Measurements from ENCODE around the gene HS3ST5. TPM values are rescaled to one million over a fixed set of nuclear protein-coding genes. Genes with fewer than 3 reads are reported as not detected.
A peak's percentile ranks its signal among the peaks of the same experiment; 100 is the strongest.

HS3ST5 gene
- total and polyA plus RNA-seq, 8 donors, result 0.05 to 2.2 TPM; not detected in 6

DNA sequence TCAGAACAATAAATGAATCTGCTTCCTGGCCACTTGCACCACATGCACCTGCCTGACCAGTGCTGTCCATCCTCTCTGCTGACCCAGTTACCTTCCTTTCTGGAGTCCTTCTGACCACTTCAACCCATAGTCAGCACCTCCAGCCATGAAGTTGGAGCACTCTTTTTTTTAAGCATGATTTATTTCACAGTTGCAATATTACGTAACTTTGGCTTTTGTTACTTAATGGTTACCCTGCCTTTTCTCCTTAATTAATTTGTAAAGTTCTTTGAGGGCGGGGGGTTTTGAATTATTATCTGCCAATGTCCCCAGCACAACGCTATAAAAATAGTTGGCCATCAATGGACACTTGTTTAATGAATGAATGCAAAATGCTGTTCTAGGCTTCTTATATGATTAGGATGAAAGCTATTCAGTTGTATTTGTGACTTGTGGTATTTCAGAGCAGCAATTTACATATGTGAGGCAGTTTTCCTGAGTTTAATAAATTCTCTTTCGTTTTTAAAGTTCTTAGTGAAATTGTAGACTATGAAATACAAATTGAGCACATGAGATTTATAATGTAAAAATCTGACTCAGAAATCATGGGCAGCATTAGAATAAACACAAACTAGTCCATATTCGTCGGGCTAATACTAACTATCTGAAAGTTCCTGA, 180.0 kb downstream of the HS3ST5 start:
- TF ChIP-seq EP300 (IDR thresholded peaks at IDR 0.05) (no peak), POLR2A (IDR thresholded peaks at IDR 0.05) (no peak), POLR2AphosphoS5 (IDR thresholded peaks at IDR 0.05) (no peak)
- TF ChIP-seq, protein P1, sequence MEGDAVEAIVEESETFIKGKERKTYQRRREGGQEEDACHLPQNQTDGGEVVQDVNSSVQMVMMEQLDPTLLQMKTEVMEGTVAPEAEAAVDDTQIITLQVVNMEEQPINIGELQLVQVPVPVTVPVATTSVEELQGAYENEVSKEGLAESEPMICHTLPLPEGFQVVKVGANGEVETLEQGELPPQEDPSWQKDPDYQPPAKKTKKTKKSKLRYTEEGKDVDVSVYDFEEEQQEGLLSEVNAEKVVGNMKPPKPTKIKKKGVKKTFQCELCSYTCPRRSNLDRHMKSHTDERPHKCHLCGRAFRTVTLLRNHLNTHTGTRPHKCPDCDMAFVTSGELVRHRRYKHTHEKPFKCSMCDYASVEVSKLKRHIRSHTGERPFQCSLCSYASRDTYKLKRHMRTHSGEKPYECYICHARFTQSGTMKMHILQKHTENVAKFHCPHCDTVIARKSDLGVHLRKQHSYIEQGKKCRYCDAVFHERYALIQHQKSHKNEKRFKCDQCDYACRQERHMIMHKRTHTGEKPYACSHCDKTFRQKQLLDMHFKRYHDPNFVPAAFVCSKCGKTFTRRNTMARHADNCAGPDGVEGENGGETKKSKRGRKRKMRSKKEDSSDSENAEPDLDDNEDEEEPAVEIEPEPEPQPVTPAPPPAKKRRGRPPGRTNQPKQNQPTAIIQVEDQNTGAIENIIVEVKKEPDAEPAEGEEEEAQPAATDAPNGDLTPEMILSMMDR (IDR thresholded peaks at IDR 0.05), result no peak
- Histone ChIP-seq H3K4me1 (peaks cover 0 to 29% (median 10%) of the 10 kb centered on the region in 4 donors), H3K36me3 (no peaks in the 10 kb centered on the region), H3K27me3 (no peaks in the 10 kb centered on the region), H3K27ac (no peak overlapping the region), H3K4me3 (no peak overlapping the region), H3K9me3 (no peaks in the 10 kb centered on the region)
- no peak for DNase-seq
- 73 to 88% (median 84%) methylated on average over 6 of the region's 6 CpGs for WGBS, 5 donors
- intact Hi-C loops (cut with DNase I; ENCODE audit: low total_unique reads), result no loop called here

DNA sequence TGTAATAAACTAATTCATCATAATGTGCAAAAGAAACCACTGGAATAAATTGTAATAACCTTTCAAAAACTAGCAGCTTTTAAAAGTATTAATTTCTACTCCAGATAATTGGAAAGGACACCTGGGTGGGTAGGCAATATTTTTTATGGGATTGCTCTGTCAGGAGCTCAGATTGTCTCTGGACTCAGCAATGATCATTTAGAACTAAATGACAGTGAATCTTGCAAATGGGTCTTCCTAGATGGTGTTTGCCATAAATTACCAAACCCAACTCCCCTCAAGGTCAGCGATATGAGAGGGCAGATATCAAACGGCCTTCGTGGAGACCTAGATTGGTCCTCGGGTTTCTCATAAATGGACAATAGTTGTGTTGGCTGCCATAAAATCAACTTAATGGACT, 181.9 kb downstream of the HS3ST5 start:
- Histone ChIP-seq H3K9me3 (no peaks in the 10 kb centered on the region), H3K4me3 (no peak overlapping the region), H3K27me3 (no peaks in the 10 kb centered on the region), H3K27ac (no peak overlapping the region), H3K36me3 (no peaks in the 10 kb centered on the region), H3K4me1 (peaks cover 0 to 29% (median 8%) of the 10 kb centered on the region in 4 donors)
- WGBS, 5 donors, result 83 to 97% (median 91%) methylated on average over 4 of the region's 4 CpGs
- intact Hi-C loops (cut with DNase I; ENCODE audit: low total_unique reads), result no loop called here
- TF ChIP-seq POLR2AphosphoS5 (IDR thresholded peaks at IDR 0.05) (no peak), POLR2A (IDR thresholded peaks at IDR 0.05) (no peak), EP300 (IDR thresholded peaks at IDR 0.05) (no peak)
- TF ChIP-seq, protein P1 (IDR thresholded peaks at IDR 0.05), result no peak
- DNase-seq, result no peak

DNA sequence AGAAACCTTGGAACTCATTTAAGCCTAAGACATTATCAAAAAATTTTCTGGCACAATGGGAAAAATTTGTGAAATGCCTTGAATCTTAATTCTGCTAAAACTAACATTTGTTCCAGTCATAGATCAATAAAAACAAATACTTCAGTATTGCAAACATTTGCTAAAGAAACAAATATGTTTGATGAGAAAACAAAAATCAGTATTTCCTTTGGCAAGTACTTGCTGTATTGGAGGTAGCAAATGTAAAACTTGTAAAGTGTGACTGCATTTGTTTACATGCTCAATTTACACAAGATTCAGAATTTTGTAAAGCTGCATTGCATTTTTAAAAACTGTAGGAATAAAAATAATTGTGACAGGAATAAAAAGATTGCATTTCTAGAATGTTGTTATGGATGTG, 183.1 kb downstream of the HS3ST5 start:
- H3K27ac ChIP-seq, result no peak overlapping the region
- TF ChIP-seq, protein P1 (IDR thresholded peaks at IDR 0.05), result no peak
- TF ChIP-seq POLR2A (IDR thresholded peaks at IDR 0.05) (no peak), EP300 (IDR thresholded peaks at IDR 0.05) (no peak), POLR2AphosphoS5 (IDR thresholded peaks at IDR 0.05) (no peak)
- peaks cover 0 to 29% (median 8%) of the 10 kb centered on the region in 4 donors for H3K4me1 ChIP-seq
- H3K27me3 ChIP-seq, result no peaks in the 10 kb centered on the region
- DNase-seq, result no peak
- no peaks in the 10 kb centered on the region for H3K36me3 ChIP-seq
- intact Hi-C loops (cut with DNase I; ENCODE audit: low total_unique reads), result no loop called here
- no peaks in the 10 kb centered on the region for H3K9me3 ChIP-seq
- no peak overlapping the region for H3K4me3 ChIP-seq

DNA sequence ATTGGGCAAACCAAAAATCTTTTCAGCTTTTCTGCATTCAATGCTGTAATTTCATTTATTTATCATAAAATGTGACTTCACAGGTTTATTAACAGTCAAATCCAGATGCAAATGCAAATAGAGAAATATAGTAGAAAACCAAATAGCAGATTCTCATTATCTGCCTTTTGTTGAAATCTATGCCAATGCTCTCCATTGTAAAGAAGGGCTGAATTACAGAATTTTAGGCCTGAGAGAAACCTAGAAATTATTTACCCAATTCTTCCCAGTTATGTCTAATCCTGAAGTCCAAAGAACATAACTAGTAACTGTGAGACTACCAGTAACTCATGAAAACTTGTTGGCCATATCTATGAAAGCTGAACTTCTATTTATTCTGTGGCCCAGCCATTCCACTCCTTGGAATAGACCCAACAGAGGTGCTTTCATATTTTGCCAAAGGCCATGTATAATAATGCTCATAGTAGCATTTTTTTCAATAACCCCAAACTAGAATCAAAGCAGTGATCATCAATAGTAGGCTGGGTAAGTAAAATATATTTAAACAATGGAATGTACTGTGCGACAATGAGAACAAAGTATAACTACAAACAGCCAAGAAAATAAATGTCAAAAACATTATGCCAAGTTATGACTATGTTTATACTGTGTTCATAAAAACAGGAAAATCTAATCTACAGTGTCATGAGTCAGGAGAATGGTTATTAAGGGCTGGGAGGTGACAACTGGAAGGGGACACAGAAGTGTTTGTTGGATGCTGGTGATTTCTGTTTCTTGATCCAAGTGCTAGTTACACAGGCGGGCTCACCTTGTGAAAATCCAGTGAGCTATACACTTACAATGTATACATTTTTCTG, 183.8 kb downstream of the HS3ST5 start:
- peaks cover 0 to 25% (median 8%) of the 10 kb centered on the region in 4 donors for H3K4me1 ChIP-seq
- DNase-seq, result peak in 1 of 2 donors; percentile 16
- no peak overlapping the region for H3K27ac ChIP-seq
- H3K27me3 ChIP-seq, result no peaks in the 10 kb centered on the region
- H3K9me3 ChIP-seq, result no peaks in the 10 kb centered on the region
- intact Hi-C loops (cut with DNase I; ENCODE audit: low total_unique reads), result no loop called here
- 44 to 62% (median 55%) methylated on average over 2 of the region's 2 CpGs for WGBS, 5 donors
- H3K4me3 ChIP-seq, result no peak overlapping the region
- no peaks in the 10 kb centered on the region for H3K36me3 ChIP-seq
- no peak for TF ChIP-seq POLR2A (IDR thresholded peaks at IDR 0.05)
- TF ChIP-seq EP300 (IDR thresholded peaks at IDR 0.05), result no peak
- TF ChIP-seq, protein P1 (IDR thresholded peaks at IDR 0.05), result no peak
- TF ChIP-seq POLR2AphosphoS5 (IDR thresholded peaks at IDR 0.05), result no peak

All from stomach (tissue), 9 donors.